DOHH2 (cell line): ENCODE data around the gene MAFB.

ENCODE experiments used
- H3F3A ChIP-seq: fragments of 200-600 bp; sonication (generic), shearing (Covaris generic); 2 replicates; pipeline ENCODE4 v1.6.0; 2016; ENCODE audit warnings: antibody characterized with exemption, mild to moderate bottlenecking; ENCODE audit not compliant: control insufficient read depth, insufficient read depth
- H3K27ac ChIP-seq: fragments of 200-600 bp; sonication (generic); 2 replicates; pipeline ENCODE4 v1.5.1; 2014; ENCODE audit warnings: low read depth, mild to moderate bottlenecking, low read length, moderate library complexity
- H3K27me3 ChIP-seq: fragments of 200-600 bp; sonication (generic); 2 replicates; pipeline ENCODE4 v1.6.1; 2014; ENCODE audit warnings: mild to moderate bottlenecking, low read length, mixed read lengths; ENCODE audit not compliant: control insufficient read depth
- H3K36me3 ChIP-seq: fragments of 200-600 bp; sonication (generic); 2 replicates; pipeline ENCODE4 v1.6.1; 2014; ENCODE audit warnings: mild to moderate bottlenecking, low read length, moderate library complexity, mixed read lengths; ENCODE audit not compliant: control insufficient read depth
- H3K4me1 ChIP-seq: fragments of 200-600 bp; sonication (generic); 2 replicates; pipeline ENCODE4 v1.6.1; 2014; ENCODE audit warnings: mild to moderate bottlenecking, low read length, mixed read lengths; ENCODE audit not compliant: control insufficient read depth
- H3K4me2 ChIP-seq: fragments of 200-600 bp; sonication (generic); 2 replicates; pipeline ENCODE4 v1.6.0; 2014; ENCODE audit warnings: mild to moderate bottlenecking, low read length, moderate library complexity
- H3K4me3 ChIP-seq: fragments of 200-600 bp; sonication (generic); 2 replicates; pipeline ENCODE4 v1.5.1; 2014; ENCODE audit warnings: mild to moderate bottlenecking, low read length, mixed read lengths
- H3K79me2 ChIP-seq: fragments of 200-600 bp; sonication (generic); 2 replicates; pipeline ENCODE4 v1.6.1; 2014; ENCODE audit warnings: mild to moderate bottlenecking, low read length, mixed read lengths; ENCODE audit not compliant: control insufficient read depth
- H3K9me2 ChIP-seq: fragments of 200-600 bp; sonication (generic); replicated peaks from 2 replicates; pipeline ENCODE4 v1.6.1; 2014; ENCODE audit warnings: mild to moderate bottlenecking, low read length, mixed read lengths; ENCODE audit not compliant: control insufficient read depth
- H3K9me3 ChIP-seq: fragments of 200-600 bp; sonication (generic); 2 replicates; pipeline ENCODE4 v1.6.1; 2014; ENCODE audit warnings: antibody characterized with exemption, low read length, mixed read lengths; ENCODE audit not compliant: control insufficient read depth, insufficient read depth
- H4K20me1 ChIP-seq: fragments of 200-600 bp; sonication (generic); 2 replicates; pipeline ENCODE4 v1.6.0; 2014; ENCODE audit warnings: low read depth, mild to moderate bottlenecking, antibody characterized with exemption, low read length, moderate library complexity; ENCODE audit not compliant: control insufficient read depth, insufficient read depth
- EZH2phosphoT487 ChIP-seq: fragments of 200-600 bp; sonication (generic); IDR thresholded peaks from 2 replicates; pipeline ENCODE4 v1.6.1; 2017; ENCODE audit warnings: borderline replicate concordance, mild to moderate bottlenecking, antibody characterized with exemption, low read length, moderate library complexity, mixed read lengths
- TF ChIP-seq, protein P1 (sequence below): fragments of 200-600 bp; sonication (generic); IDR thresholded peaks from one replicate; pipeline ENCODE4 v1.5.1; 2014; ENCODE audit warnings: antibody characterized with exemption, mild to moderate bottlenecking, low read depth, low read length; ENCODE audit not compliant: poor library complexity, severe bottlenecking

MAFB gene

DNA sequence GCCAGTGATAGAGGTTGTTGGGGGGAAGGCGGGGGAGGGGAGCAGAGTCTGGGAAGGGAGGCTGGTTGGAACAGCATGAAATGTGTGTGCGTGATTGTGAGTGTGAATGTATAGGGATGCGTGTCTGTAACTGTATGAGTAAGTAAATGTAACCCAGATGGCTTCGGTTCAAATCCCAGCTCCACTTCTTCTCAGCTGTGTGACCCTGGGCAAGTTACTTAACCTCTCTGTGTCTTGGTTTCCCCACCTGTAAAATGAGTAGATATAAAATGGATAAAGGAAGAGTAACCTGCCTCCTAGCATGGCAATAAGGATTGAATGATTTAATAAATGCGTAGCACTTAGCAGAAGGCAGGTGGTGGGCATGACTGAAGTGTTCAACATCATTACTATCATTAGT is 24.1 kb downstream of the MAFB start:
- H3K27ac ChIP-seq = no peak overlapping the region
- no peak overlapping the region for H3K4me2 ChIP-seq
- no peaks in the 10 kb centered on the region for H4K20me1 ChIP-seq
- no peaks in the 10 kb centered on the region for H3K36me3 ChIP-seq
- H3K9me3 ChIP-seq = no peaks in the 10 kb centered on the region
- H3K79me2 ChIP-seq = no peaks in the 10 kb centered on the region
- TF ChIP-seq EZH2phosphoT487 = no peak
- TF ChIP-seq, protein P1, sequence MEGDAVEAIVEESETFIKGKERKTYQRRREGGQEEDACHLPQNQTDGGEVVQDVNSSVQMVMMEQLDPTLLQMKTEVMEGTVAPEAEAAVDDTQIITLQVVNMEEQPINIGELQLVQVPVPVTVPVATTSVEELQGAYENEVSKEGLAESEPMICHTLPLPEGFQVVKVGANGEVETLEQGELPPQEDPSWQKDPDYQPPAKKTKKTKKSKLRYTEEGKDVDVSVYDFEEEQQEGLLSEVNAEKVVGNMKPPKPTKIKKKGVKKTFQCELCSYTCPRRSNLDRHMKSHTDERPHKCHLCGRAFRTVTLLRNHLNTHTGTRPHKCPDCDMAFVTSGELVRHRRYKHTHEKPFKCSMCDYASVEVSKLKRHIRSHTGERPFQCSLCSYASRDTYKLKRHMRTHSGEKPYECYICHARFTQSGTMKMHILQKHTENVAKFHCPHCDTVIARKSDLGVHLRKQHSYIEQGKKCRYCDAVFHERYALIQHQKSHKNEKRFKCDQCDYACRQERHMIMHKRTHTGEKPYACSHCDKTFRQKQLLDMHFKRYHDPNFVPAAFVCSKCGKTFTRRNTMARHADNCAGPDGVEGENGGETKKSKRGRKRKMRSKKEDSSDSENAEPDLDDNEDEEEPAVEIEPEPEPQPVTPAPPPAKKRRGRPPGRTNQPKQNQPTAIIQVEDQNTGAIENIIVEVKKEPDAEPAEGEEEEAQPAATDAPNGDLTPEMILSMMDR = no peak
- H3K9me2 ChIP-seq = no peaks in the 10 kb centered on the region
- H3K4me3 ChIP-seq = no peak overlapping the region
- H3F3A ChIP-seq = no peaks in the 10 kb centered on the region
- peaks cover 1% of the 10 kb centered on the region for H3K27me3 ChIP-seq
- no peaks in the 10 kb centered on the region for H3K4me1 ChIP-seq

DNA sequence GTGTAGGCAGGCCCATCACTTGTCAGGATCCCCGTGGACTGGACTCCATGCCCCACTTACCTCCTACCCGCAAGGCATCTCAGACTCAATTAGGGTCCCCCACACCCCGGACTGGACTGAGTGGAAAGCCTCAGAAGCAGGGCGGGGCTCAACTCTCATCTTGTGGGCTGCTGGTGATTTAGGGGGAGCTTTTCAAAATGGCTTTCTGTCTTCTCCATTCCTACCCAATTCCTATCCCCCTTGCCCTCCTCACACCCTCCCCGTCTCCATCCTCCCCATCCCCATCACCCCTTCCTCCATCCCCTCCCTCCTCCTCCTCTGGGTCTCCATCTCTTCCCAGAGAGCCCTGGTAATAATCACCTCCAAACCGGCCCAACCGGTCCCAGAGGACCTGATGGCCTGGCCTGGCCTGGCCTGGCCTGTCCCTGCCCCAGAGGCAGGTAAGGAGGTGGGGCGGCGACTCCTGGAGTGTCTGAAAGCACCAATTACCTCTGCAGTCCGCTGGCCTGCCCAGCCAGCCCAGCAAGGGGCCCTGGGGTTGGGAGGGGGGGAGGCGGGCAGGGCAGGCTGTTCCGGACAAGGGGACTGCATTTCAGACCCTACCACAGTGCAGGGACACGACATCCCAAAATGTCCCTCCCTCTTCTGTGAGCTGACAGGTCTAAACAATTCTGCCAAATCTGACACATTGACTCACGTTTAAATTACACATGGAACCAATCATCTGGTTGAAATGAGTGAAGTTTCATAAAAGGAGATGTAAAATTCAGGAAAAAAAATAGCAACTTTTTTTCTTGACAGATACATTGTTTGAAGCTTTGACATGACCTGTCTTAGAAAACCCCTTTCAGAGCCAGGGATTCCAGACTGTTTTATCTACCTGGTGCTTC is 24.8 kb downstream of the MAFB start:
- Histone ChIP-seq H4K20me1 (no peaks in the 10 kb centered on the region), H3F3A (no peaks in the 10 kb centered on the region), H3K9me3 (no peaks in the 10 kb centered on the region), H3K27me3 (peaks cover 4% of the 10 kb centered on the region), H3K27ac (no peak overlapping the region), H3K4me2 (no peak overlapping the region), H3K4me3 (no peak overlapping the region), H3K36me3 (no peaks in the 10 kb centered on the region), H3K4me1 (no peaks in the 10 kb centered on the region), H3K9me2 (no peaks in the 10 kb centered on the region), H3K79me2 (no peaks in the 10 kb centered on the region)
- TF ChIP-seq EZH2phosphoT487 = no peak
- TF ChIP-seq, protein P1 = no peak

DNA sequence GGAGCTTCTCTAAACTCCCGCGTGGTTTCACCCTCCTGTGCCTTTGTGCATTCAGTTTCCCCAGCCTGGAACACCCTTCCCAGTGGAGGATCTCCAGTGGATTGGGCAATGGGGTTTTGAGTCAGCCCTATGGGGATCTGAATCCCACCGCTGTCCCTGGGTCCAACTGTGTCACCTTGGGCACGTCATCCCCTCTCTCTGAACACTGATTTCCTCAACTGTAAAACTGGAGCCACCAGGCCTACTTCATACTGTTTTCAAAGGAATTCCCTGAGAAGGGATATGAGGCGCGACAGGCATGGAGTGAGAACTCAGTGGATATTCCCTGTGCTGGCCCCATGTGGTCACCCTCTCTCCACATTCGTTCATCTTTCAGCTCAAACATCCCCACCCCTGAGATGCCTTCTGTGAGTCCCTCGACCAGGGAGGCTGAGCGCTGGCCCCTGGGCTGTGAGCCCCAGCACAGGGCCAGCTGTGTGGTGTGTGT is 25.7 kb downstream of the MAFB start:
- no peaks in the 10 kb centered on the region for H3K36me3 ChIP-seq
- no peak for TF ChIP-seq EZH2phosphoT487
- TF ChIP-seq, protein P1 = no peak
- H3K79me2 ChIP-seq = no peaks in the 10 kb centered on the region
- no peaks in the 10 kb centered on the region for H3K4me1 ChIP-seq
- no peak overlapping the region for H3K4me2 ChIP-seq
- peaks cover 4% of the 10 kb centered on the region for H3K27me3 ChIP-seq
- H3K9me3 ChIP-seq = no peaks in the 10 kb centered on the region
- no peak overlapping the region for H3K27ac ChIP-seq
- no peaks in the 10 kb centered on the region for H3K9me2 ChIP-seq
- H3F3A ChIP-seq = no peaks in the 10 kb centered on the region
- no peak overlapping the region for H3K4me3 ChIP-seq
- H4K20me1 ChIP-seq = no peaks in the 10 kb centered on the region
